OCI-M2 (cell line): ENCODE measurements around the gene RFPL4A.

ENCODE experiments used
- DNase-seq: peaks from one replicate; lab custom pipeline; 2025; ENCODE audit not compliant: unreplicated experiment; lab: John Stamatoyannopoulos, UW

Gene RFPL4A

DNA sequence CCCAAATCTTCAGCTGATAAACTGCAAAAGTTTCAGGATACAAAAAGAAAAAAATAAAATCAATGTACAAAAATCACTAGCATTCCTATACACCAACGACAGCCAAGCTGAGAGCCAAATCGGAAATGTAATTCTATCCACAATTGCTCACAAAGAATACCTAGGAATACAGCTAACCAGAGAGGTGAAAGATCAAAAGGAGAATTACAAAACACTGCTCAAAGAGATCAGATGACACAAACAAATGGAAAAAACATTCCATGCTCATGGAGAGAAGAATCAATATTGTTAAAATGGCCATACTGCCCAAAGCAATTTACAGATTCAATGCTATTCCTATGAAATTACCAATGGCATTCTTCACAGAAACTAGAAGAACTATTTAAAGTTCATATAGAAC is 43.4 kb downstream of the RFPL4A start:
- DNase-seq, result no peak

- DNase-seq, result no peak
Observed at GRCh38 chr19:55809381-55810058, 50.6 kb downstream of the RFPL4A start.

GRCh38 chr19:55811340-55811739 is 52.4 kb downstream of the RFPL4A start:
- no peak for DNase-seq

DNA sequence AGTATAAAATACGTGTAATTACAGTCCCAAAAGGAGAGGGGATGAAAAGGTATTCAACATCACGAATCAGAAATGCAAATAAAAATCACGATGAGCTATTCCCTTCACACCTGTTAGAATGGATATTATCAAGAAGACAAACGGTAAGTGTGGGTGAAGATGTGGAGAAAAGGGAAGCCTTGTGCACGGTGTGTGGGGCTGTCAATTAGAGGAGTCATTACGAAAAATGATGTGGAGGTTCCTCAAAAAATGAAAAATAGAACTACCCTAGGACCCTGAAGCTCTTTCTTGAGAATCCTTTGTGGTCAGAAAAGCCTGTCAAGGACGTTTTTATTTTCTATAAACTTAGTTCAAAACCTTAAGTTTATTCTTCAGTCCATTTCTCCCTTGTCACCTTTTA is 53.6 kb downstream of the RFPL4A start:
- DNase-seq, result no peak
